GM18508 (cell line): ENCODE measurements around the gene CLEC16A.
"Not testable (repeated sequence)": the region's sequence is repeated elsewhere in the genome, so short reads cannot be mapped to it uniquely, and the experiment has no call there.

Source experiments
- ATAC-seq: cut with Tn5 transposase; IDR thresholded peaks from one replicate; pipeline ENCODE4 v1.9.1; 2021; ENCODE audit warnings: moderate number of reproducible peaks; ENCODE audit not compliant: insufficient read depth, unreplicated experiment

The CLEC16A gene

DNA sequence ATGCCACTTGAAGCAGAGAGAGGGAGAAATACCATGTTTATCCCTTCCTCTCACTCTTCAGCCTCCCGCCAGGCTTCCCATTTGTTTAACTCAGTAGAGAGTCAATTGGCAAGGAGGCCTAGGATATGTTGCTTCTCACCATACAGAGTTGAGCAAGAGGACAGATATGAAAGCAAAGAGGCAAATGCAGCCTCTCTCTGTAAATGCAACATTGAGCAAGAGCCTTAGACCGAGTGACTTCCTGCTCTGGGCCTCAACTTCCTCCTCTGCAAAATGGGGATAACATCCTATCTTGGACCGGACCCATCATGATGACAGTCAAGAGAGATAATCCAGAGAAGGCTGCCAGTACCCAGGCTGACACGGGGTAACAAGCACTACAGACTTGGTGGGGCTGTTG lies 274.8 kb downstream of the CLEC16A start:
- no peak for ATAC-seq

DNA sequence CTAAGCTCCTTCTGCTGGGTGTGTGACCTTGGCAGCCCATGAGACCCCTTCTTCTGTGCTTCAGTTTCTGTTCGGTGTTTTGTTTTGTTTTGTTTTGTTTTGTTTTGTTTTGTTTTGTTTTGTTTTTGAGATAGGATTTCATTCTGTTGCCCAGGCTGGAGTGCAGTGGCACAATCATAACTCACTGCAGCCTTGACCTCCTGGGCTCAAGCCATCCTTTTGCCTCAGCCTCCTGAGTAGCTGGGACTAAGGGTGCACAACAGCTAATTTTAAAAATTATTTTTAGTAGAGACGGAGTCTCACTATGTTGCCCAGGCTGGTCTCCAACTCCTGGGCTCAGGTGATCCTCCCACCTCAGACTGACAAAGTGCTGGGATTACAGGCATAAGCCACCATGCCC lies 276.1 kb downstream of the CLEC16A start:
- ATAC-seq, result not testable (repeated sequence)

DNA sequence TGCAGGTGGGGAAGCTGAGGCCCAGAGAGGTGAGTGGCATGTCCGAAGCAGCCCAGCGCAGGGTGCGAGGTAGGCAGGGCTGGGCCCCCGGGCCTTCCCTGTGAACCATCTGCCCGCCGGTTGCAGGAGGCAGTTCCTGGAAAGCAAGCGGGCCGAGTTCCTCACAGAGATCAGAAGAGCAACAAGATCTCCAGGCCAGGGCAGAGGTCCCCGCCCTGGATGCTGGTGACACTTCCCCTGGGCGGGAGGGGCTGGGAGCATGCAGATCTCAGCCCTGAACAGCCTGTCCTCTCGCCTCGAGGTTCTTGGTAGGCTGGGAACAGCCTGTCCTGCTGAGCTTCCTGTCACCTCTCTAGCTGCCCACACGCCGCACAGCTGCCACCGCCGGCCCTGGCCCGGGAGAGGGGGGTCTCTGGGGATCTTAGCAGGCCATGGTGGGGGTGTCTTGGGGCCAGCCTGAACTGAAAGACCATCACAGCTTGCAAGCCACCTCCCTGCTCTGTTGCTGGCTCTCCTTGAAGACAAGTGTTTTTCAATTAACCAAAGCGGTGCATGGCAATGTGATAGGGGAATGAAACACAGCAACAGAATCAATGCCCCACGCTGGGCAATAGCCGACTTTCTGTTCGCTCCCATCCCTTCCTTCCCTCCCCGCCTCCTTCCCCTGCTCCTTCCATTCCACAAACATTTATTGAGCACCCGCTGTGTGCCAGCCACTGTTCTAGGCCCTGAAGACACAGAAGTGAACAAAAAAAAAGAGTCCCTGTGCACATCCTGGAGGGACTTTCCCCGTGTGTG lies 279.9 kb downstream of the CLEC16A start:
- no peak for ATAC-seq

DNA sequence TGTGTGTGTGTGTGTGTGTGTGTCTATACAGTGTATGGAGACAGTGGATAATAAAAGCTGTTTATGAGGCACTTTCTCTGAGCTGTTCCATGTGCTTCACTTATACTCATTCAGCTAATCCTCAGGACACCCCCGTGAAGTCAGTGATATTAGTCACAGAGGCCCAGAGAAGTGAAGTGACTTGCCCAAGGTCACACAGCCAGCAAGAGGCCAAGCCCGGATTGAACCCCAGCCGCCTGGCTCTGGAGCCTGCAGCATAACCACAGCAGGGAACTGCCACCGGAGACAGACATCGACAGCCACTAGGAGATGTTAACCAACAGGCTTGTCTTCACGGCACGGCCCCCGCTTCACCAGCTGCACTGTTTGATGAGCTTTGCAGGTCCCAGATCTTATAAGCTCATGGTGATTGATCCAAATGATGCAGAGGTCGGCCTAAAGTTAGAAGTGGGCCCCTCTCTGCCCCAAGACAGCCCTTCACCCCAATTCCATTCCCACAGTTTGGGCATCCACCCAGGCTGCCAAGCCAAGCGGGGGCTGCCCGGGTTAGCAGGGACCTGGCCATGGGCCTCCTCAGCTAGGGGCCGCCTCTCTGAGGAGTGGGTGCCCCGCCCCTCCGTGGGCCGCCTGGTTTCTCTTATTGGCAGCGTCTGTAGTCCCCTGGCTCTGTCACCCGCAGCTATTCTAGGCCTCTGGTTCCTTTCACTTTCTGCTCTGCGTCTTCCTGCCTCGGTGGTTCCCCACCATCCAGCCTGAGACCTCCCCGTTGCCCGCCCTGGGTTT lies 280.7 kb downstream of the CLEC16A start:
- ATAC-seq, result peak; percentile 77

DNA sequence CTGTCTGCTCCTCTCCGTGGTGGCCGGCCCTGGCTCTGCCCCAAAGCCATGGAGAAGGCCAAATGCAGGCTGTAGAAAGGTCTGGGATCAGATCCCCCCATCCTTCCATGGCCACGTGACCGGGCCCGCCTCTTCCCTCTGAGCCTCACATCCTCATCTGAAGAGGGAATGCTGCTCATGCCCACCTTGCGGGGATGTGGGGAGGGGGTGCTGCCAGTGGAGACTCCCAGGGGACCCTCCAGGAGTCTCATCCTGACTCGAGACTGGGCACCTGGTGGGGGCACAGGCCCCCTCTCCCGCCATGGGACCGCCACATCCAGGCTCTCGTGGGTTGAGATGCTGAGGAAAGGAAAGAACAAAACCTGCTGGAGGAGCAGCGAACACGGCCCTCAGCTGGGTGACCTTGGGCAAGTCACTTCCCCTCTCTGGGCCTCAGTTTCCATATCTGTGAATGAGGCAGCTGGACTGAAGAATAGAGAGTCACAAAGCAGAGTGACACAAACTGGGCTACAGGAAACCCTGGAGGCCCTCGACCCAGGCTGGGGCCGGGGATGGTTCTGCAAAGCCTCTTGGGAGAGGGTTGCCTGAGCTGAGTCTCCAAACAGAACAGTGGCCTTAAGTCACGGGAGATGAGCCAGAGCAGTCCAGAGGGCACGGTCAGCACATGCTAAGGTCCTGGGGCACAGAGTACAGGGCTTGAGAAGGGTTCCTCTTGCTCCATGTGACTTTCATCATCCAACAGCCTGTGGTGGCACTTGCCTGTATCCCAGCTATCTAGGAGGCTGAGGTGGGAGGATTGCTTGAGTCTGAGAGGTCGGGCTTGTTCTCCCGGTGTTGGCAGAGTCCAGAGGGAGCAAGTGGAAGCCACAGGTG lies 281.5 kb downstream of the CLEC16A start:
- ATAC-seq, result no peak

DNA sequence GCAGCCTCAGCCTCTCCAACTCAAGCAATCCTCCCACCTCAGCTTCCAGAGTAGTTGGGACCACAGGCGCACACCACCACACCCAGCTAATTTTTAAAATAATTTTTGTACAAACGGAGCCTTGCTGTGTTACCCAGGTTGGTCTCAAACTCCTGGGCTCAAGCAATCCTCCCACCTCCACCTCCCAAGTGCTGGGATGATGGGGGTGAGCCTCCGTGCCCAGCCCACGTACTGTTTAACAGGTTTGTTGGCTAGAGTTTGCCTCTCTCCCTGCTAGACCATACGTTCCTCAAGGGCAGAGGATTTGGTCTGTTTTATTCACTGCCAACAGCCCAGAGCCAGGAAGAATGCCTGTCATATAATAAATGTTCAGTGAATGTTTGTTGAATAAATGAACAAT lies 285.1 kb downstream of the CLEC16A start:
- ATAC-seq, result no peak

DNA sequence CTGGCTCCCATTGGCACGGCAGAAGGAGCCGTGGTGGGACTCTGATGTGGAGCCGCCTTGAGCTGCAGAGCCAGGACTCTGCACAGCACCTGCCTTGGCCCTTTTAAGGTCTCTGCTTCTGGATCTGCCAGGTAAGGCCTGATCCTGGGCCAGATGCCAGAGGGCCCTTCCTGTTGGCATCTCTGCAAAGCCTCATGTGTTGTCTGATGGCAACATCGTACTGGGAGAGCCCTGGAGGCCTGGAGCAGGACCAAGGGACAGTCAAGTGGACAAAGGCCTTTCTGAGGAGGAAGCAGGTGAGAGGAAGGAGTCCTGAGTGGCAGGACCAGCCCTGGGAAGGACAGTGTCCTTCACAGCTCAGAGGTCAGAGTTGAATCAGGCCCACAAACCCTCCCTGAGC lies 285.5 kb downstream of the CLEC16A start:
- no peak for ATAC-seq

DNA sequence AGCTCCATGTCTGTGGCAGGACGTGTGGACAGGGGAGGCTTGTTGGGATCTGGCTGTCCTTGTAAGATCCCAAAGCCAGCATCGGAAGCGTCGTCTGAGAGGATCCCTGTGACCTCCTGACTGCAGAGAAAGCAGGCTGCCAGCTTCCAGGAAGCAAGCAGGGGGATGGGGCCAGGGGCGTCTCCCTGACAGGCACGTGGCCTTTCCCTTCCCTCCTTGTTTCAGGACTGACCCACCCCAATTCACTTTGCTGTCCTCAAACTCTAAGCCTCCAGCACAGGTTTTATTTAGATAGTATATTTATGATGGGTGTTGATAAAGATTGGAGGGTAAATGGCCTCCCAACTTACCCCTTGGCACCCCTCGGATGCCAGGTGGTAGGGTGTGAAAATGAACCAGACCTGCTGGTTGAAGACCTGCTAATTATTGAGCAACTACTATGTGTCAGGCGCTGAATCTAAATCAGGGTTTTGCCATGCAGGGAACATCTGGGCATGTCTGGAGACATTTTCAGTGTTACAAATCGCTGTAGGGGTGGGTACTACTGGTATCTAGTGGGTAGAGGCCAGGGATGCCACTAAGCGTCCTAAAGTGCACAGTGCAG lies 287.1 kb downstream of the CLEC16A start:
- no peak for ATAC-seq
